GM10847 (cell line): ENCODE data around the gene CHURC1.

Experiments
- POLR2A ChIP-seq: IDR thresholded peaks from 2 replicates; pipeline ENCODE4 v1.6.1; 2011; ENCODE audit not compliant: insufficient read length; ENCODE audit errors: extremely low read depth

The CHURC1 gene

GRCh38 chr14:64956697-64957406 lies 42.6 kb downstream of the CHURC1 start:
- TF ChIP-seq POLR2A, result no peak

- no peak for TF ChIP-seq POLR2A
Observed at GRCh38 chr14:64958201-64958600, 43.9 kb downstream of the CHURC1 start.

GRCh38 chr14:64958743-64959142 lies 44.5 kb downstream of the CHURC1 start:
- TF ChIP-seq POLR2A, result no peak

GRCh38 chr14:64960762-64961276 lies 46.6 kb downstream of the CHURC1 start:
- TF ChIP-seq POLR2A, result no peak

- TF ChIP-seq POLR2A, result no peak
Observed at GRCh38 chr14:64963611-64964010, 49.4 kb downstream of the CHURC1 start.

GRCh38 chr14:64965356-64966000 lies 51.2 kb downstream of the CHURC1 start:
- no peak for TF ChIP-seq POLR2A

GRCh38 chr14:64966976-64967375 lies 52.7 kb downstream of the CHURC1 start:
- no peak for TF ChIP-seq POLR2A

GRCh38 chr14:64968167-64968566 lies 53.9 kb downstream of the CHURC1 start:
- no peak for TF ChIP-seq POLR2A

- no peak for TF ChIP-seq POLR2A
Observed at GRCh38 chr14:64968651-64969050, 54.4 kb downstream of the CHURC1 start.

- TF ChIP-seq POLR2A, result no peak
Observed at GRCh38 chr14:64970041-64970440, 55.8 kb downstream of the CHURC1 start.

GRCh38 chr14:64970776-64971477 lies 56.7 kb downstream of the CHURC1 start:
- no peak for TF ChIP-seq POLR2A

- no peak for TF ChIP-seq POLR2A
Observed at GRCh38 chr14:64971491-64971942, 57.3 kb downstream of the CHURC1 start.

- TF ChIP-seq POLR2A, result no peak
Observed at GRCh38 chr14:64971943-64972791, 57.9 kb downstream of the CHURC1 start, which contains the start of gene RAB15. Gene RAB15 (minus strand): TSS chr14:64972336. CDS start chr14:64972076, 260 bp downstream.

- TF ChIP-seq POLR2A, result no peak
Observed at GRCh38 chr14:64973026-64973442, 58.8 kb downstream of the CHURC1 start.

- TF ChIP-seq POLR2A, result no peak
Observed at GRCh38 chr14:64973826-64974225, 59.6 kb downstream of the CHURC1 start.

- no peak for TF ChIP-seq POLR2A
Observed at GRCh38 chr14:64974563-64974962, 60.3 kb downstream of the CHURC1 start.
